ENCODE measurements around the gene CST4.

Gene CST4

DNA sequence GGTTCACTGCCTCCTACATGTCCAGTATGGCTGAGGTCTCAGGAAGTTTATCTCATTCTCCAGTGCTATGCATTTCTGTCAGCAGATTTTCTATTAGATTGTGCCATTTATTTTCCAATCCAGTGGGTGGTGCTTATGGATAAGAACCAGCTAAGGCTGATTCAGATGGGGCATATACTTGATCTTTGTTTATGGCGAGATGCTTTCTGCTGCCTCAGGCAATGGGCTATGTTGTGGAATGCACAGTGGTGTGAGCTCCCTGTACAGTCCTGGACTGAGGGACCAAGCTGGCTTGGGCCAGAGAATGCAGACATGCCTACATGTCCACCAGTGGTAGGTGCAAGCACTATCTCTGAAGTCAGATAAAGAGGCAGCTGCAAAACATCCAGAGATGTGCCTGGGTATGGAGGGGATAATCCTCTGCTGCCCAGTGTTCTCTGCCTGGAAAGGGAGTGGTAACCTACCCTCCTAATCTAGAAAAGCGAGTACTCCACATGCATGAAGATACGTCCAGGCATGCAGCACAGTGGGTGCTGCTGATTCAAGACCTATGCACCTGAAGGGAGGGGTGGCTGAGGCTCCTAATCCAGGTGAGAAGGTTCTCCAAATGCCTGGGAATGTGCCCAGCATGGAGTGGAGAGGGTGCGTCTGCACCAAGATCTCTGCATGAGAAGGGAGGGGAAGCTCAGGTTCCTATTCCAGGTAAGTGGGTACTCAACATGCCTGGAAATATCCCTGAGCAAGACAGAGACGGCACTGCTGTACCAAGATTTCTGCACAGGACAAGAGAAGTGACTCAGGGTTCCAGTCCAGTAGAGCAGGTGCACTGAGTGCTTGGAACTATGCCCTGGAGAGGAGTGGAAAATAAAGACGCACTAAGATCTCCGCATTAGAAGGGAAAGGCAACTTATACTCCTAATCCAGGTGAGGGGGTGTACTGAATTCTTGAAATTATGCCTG is 9.4 kb downstream of the CST4 start:
- H3K27ac ChIP-seq, result no peak overlapping the region
- H3K9me3 ChIP-seq (ENCODE audit: low read depth, low read length), result no peaks in the 10 kb centered on the region
- TF ChIP-seq POLR2AphosphoS5 (IDR thresholded peaks at IDR 0.05; ENCODE audit: borderline replicate concordance, low read depth, low read length) (no peak), EZH2 (IDR thresholded peaks at IDR 0.05) (no peak), FOXP2 (optimal IDR thresholded peaks at IDR 0.05; ENCODE audit: control extremely low read depth, extremely low read length, insufficient read depth) (no peak)
- no peak for DNase-seq (ENCODE audit: low read depth, low spot score)
- H3K9ac ChIP-seq (ENCODE audit: insufficient read length), result no peak overlapping the region
- H3K4me3 ChIP-seq, result no peak overlapping the region
- H3K36me3 ChIP-seq (ENCODE audit: insufficient read depth, low read length), result no peaks in the 10 kb centered on the region

DNA sequence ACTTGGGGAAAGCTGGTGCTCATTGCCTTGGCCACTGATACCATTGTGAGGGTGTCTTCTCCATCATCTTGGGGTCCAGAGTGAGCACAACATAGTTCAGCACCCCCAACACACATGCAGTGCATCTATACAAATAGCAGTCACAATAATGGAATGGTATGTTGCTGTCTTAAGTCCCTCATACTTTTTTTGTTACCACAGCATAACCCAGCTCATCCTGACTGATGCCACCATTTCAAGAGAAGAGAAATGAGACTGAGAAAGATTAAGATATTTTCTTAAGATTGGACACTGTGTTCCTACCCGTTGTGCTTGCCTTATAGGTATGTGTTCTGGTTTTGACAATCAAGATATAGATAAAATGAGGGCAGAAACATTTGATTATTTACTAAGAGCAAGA is 15.6 kb downstream of the CST4 start:
- Histone ChIP-seq H3K9me3 (ENCODE audit: low read depth, low read length) (no peaks in the 10 kb centered on the region), H3K27ac (no peak overlapping the region), H3K9ac (ENCODE audit: insufficient read length) (no peak overlapping the region), H3K4me3 (no peak overlapping the region), H3K36me3 (ENCODE audit: insufficient read depth, low read length) (no peaks in the 10 kb centered on the region)
- TF ChIP-seq EZH2 (IDR thresholded peaks at IDR 0.05) (no peak), FOXP2 (optimal IDR thresholded peaks at IDR 0.05; ENCODE audit: control extremely low read depth, extremely low read length, insufficient read depth) (no peak), POLR2AphosphoS5 (IDR thresholded peaks at IDR 0.05; ENCODE audit: borderline replicate concordance, low read depth, low read length) (no peak)
- DNase-seq (ENCODE audit: low read depth, low spot score), result no peak

DNA sequence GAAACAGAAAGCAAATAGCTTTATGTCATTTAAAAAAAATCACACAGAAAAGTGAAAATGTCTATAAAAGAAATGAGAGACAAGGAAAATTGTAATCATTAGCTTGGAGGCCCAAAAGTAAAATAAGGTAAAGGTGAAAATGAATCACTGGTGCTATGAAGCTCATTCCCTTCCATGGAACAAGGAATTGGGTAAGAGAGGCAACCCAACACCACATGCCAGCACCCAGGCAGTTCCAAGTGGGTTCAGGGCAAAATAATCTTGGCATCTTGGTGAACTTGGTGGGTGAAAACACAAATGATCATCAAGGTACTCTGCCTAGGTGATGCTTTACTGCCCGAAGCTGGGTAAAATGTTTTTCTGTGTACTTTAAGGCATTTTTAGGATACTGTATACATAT is 16.7 kb downstream of the CST4 start:
- H3K9me3 ChIP-seq (ENCODE audit: low read depth, low read length), result no peaks in the 10 kb centered on the region
- no peak overlapping the region for H3K27ac ChIP-seq
- H3K36me3 ChIP-seq (ENCODE audit: insufficient read depth, low read length), result no peaks in the 10 kb centered on the region
- TF ChIP-seq POLR2AphosphoS5 (IDR thresholded peaks at IDR 0.05; ENCODE audit: borderline replicate concordance, low read depth, low read length) (no peak), EZH2 (IDR thresholded peaks at IDR 0.05) (no peak), FOXP2 (optimal IDR thresholded peaks at IDR 0.05; ENCODE audit: control extremely low read depth, extremely low read length, insufficient read depth) (no peak)
- no peak overlapping the region for H3K9ac ChIP-seq (ENCODE audit: insufficient read length)
- no peak overlapping the region for H3K4me3 ChIP-seq
- DNase-seq (ENCODE audit: low read depth, low spot score), result no peak

DNA sequence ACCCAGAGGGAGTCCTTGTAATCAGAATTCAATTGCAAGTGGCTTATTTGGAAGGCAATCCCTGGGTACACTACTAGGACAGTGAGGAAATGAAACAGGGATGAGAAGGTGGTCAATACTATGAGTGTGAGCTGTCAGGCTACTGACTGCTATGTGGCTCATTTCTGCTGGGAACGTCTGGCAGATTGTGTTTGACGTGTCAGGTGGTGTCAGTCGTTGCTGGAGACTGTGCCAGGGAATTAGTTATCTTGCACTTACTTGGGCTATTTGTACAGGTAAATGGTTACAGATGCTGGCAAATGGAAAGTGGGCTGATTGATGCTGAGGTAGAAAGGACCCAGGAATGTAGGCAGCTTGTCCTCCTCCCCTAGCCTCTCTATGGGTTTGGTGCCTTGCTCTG is 17.4 kb downstream of the CST4 start:
- no peak for TF ChIP-seq FOXP2 (optimal IDR thresholded peaks at IDR 0.05; ENCODE audit: control extremely low read depth, extremely low read length, insufficient read depth)
- no peak for TF ChIP-seq POLR2AphosphoS5 (IDR thresholded peaks at IDR 0.05; ENCODE audit: borderline replicate concordance, low read depth, low read length)
- no peak for TF ChIP-seq EZH2 (IDR thresholded peaks at IDR 0.05)
- Histone ChIP-seq H3K9me3 (ENCODE audit: low read depth, low read length) (no peaks in the 10 kb centered on the region), H3K36me3 (ENCODE audit: insufficient read depth, low read length) (no peaks in the 10 kb centered on the region), H3K27ac (no peak overlapping the region), H3K4me3 (no peak overlapping the region), H3K9ac (ENCODE audit: insufficient read length) (no peak overlapping the region)
- no peak for DNase-seq (ENCODE audit: low read depth, low spot score)

DNA sequence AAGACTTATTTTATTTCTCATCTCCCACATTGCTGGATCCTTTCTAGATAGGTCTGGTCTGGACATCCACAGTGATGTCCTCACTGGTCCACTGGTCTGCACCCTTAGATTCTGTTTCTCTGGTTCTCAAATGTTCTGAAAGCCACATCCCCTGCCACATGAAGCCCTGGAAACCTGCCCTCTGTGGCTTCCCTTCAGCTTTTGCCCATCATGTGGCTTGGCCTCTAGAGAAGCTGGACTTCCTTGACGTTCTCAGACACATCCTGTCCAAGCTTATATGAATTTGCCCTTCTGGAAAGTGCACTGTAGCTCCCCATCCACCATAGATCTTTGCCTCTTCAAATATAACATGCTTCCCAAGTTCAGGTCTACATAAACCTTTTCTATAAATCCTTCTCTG is 18.5 kb downstream of the CST4 start:
- no peak for TF ChIP-seq EZH2 (IDR thresholded peaks at IDR 0.05)
- no peak for TF ChIP-seq FOXP2 (optimal IDR thresholded peaks at IDR 0.05; ENCODE audit: control extremely low read depth, extremely low read length, insufficient read depth)
- TF ChIP-seq POLR2AphosphoS5 (IDR thresholded peaks at IDR 0.05; ENCODE audit: borderline replicate concordance, low read depth, low read length), result no peak
- Histone ChIP-seq H3K9ac (ENCODE audit: insufficient read length) (no peak overlapping the region), H3K36me3 (ENCODE audit: insufficient read depth, low read length) (no peaks in the 10 kb centered on the region), H3K9me3 (ENCODE audit: low read depth, low read length) (no peaks in the 10 kb centered on the region), H3K4me3 (no peak overlapping the region), H3K27ac (no peak overlapping the region)
- no peak for DNase-seq (ENCODE audit: low read depth, low spot score)

DNA sequence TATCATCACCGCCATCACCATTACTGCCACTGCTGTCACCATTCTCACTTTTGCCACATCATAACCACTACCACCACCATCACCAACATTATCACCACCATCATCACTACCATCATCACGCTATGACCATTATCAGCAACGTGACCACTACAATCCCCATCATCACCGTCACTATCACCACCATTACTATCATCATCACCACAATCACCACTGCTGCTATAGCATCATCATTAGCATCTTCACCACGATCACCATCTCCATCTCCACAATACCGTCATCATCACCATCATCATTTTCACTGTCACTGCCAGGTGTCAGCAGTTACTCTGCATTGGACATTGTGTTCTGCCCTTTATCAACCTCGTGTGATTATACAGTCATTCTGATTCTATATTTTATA is 19.0 kb downstream of the CST4 start:
- TF ChIP-seq POLR2AphosphoS5 (IDR thresholded peaks at IDR 0.05; ENCODE audit: borderline replicate concordance, low read depth, low read length), result no peak
- TF ChIP-seq EZH2 (IDR thresholded peaks at IDR 0.05), result no peak
- TF ChIP-seq FOXP2 (optimal IDR thresholded peaks at IDR 0.05; ENCODE audit: control extremely low read depth, extremely low read length, insufficient read depth), result no peak
- Histone ChIP-seq H3K4me3 (no peak overlapping the region), H3K36me3 (ENCODE audit: insufficient read depth, low read length) (no peaks in the 10 kb centered on the region), H3K9me3 (ENCODE audit: low read depth, low read length) (no peaks in the 10 kb centered on the region), H3K9ac (ENCODE audit: insufficient read length) (no peak overlapping the region), H3K27ac (no peak overlapping the region)
- no peak for DNase-seq (ENCODE audit: low read depth, low spot score)

DNA sequence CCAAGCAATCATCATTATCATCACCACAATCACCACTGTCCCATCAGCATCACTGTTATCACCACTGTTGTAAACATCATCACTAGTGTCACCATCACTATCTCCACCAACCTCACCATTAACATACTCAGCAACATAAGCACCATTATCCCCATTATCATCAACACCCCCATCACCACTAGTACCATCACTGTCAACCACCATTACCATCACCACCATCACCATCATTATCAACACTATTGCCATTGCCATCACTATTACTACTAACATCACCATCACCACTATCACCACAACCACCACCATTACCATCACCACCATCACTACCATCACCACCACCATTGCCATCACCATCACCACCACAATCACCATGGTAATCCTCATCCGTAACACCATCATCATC is 19.5 kb downstream of the CST4 start:
- no peak for DNase-seq (ENCODE audit: low read depth, low spot score)
- no peak overlapping the region for H3K27ac ChIP-seq
- no peak overlapping the region for H3K4me3 ChIP-seq
- no peak for TF ChIP-seq EZH2 (IDR thresholded peaks at IDR 0.05)
- TF ChIP-seq FOXP2 (optimal IDR thresholded peaks at IDR 0.05; ENCODE audit: control extremely low read depth, extremely low read length, insufficient read depth), result no peak
- TF ChIP-seq POLR2AphosphoS5 (IDR thresholded peaks at IDR 0.05; ENCODE audit: borderline replicate concordance, low read depth, low read length), result no peak
- no peak overlapping the region for H3K9ac ChIP-seq (ENCODE audit: insufficient read length)
- H3K9me3 ChIP-seq (ENCODE audit: low read depth, low read length), result no peaks in the 10 kb centered on the region
- H3K36me3 ChIP-seq (ENCODE audit: insufficient read depth, low read length), result no peaks in the 10 kb centered on the region

DNA sequence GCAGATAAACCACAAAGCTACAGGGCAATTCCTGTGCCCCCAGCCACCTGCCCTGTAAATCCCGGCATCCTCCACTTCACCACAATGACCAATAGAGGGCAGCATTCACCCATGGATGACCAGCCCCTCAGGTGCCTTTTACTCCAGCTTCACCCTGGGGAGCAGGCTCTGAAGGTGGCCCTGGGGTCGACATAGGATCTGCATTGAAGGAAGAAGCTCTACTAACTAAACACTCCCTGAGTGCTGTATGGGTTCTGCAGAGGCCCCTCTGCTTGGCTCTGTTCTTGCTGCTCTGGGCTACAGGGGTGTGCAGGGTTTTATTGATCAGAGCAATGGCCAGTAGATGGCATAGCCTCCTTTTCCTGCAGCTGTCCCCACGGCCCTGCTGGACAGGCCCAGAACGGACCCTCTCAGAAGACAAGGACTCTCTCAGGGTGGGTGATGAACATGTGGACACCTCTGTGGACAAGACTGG is 20.3 kb downstream of the CST4 start:
- TF ChIP-seq EZH2 (IDR thresholded peaks at IDR 0.05) (no peak), POLR2AphosphoS5 (IDR thresholded peaks at IDR 0.05; ENCODE audit: borderline replicate concordance, low read depth, low read length) (no peak), FOXP2 (optimal IDR thresholded peaks at IDR 0.05; ENCODE audit: control extremely low read depth, extremely low read length, insufficient read depth) (no peak)
- H3K36me3 ChIP-seq (ENCODE audit: insufficient read depth, low read length), result no peaks in the 10 kb centered on the region
- no peak overlapping the region for H3K27ac ChIP-seq
- no peak overlapping the region for H3K9ac ChIP-seq (ENCODE audit: insufficient read length)
- H3K4me3 ChIP-seq, result no peak overlapping the region
- no peaks in the 10 kb centered on the region for H3K9me3 ChIP-seq (ENCODE audit: low read depth, low read length)
- no peak for DNase-seq (ENCODE audit: low read depth, low spot score)

All from SK-N-MC (cell line).